Thoracic aorta (tissue), 2 donors: ENCODE data around the gene MMP14. TPM values are rescaled to one million over a fixed set of nuclear protein-coding genes. Genes with fewer than 3 reads are reported as not detected.

Source experiments
- ATAC-seq: fragments of 150-250 bp; one replicate; pipeline ENCODE4 v1.8.0; 2017; ENCODE audit warnings: low read depth; ENCODE audit not compliant: insufficient number of reproducible peaks, low FRiP score
- DNase-seq: peaks from one replicate; pipeline ENCODE4 v3.0.0-alpha.2; 2020; ENCODE audit warnings: low spot score
- H3K27ac ChIP-seq, 2 donors: fragments of 200-600 bp; sonication (generic); 1 replicate in 1 of 2; 2 replicates in 1 of 2; pipeline ENCODE4 v1.5.1; 2016; ENCODE audit warnings: mild to moderate bottlenecking in 2 of 2, moderate library complexity in 2 of 2
- H3K27me3 ChIP-seq: fragments of 200-600 bp; sonication (generic); replicated peaks from 2 replicates; pipeline ENCODE4 v1.6.0; 2016; ENCODE audit warnings: mild to moderate bottlenecking; ENCODE audit not compliant: insufficient read depth
- H3K36me3 ChIP-seq: fragments of 200-600 bp; sonication (generic); one replicate; pipeline ENCODE4 v1.5.1; 2016
- H3K4me1 ChIP-seq, 2 donors: fragments of 200-600 bp; sonication (generic); 1 replicate in 1 of 2; 2 replicates in 1 of 2; pipeline versions ENCODE4 v1.5.1 to v1.6.0; 2016; ENCODE audit warnings: low read depth in 2 of 2, mild to moderate bottlenecking in 1 of 2; ENCODE audit not compliant: control insufficient read depth in 1 of 2
- H3K4me3 ChIP-seq: fragments of 200-600 bp; sonication (generic); 2 replicates; pipeline ENCODE4 v1.5.1; 2016; ENCODE audit warnings: mild to moderate bottlenecking
- H3K9me3 ChIP-seq: fragments of 200-600 bp; sonication (generic); 2 replicates; pipeline ENCODE4 v1.5.1; 2016
- total RNA-seq, 2 donors: library from RNA; depleted of rRNA; stranded (reverse); fragments of >200 nt; gene quantifications; one replicate each; pipeline versions ENCODE4 v1.1.0 to v1.2.3, GENCODE V29; 2016
- TF ChIP-seq, protein P1 (sequence below): fragments of 200-600 bp; sonication (generic); IDR thresholded peaks from one replicate; pipeline ENCODE4 v1.5.1; 2019; ENCODE audit warnings: antibody characterized with exemption

The MMP14 gene
- total RNA-seq, 2 donors from 2014 or later = 160 to 182 TPM

DNA sequence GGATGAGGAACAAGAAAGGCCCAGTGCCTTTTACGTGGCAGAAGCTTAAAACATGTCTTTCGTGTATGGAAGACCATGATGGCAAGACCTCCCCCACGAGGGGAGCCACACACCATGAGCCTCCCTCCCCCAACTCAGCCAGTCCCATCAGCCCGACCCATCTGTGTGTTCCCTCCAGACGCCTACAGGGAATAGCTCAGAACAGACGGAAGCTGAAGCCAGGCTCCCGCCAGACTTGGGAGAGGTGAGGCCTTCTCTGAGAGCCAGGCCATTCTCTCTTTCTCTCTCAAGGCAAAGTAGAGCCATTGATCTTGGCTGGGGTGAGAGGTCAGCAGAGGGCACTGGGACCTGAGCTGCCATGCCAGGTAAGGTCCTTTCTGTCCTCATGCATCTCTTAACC lies 56.1 kb downstream of the MMP14 start:
- TF ChIP-seq, protein P1, sequence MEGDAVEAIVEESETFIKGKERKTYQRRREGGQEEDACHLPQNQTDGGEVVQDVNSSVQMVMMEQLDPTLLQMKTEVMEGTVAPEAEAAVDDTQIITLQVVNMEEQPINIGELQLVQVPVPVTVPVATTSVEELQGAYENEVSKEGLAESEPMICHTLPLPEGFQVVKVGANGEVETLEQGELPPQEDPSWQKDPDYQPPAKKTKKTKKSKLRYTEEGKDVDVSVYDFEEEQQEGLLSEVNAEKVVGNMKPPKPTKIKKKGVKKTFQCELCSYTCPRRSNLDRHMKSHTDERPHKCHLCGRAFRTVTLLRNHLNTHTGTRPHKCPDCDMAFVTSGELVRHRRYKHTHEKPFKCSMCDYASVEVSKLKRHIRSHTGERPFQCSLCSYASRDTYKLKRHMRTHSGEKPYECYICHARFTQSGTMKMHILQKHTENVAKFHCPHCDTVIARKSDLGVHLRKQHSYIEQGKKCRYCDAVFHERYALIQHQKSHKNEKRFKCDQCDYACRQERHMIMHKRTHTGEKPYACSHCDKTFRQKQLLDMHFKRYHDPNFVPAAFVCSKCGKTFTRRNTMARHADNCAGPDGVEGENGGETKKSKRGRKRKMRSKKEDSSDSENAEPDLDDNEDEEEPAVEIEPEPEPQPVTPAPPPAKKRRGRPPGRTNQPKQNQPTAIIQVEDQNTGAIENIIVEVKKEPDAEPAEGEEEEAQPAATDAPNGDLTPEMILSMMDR = no peak
- Histone ChIP-seq H3K4me3 (no peak overlapping the region), H3K27ac (no peak overlapping the region), H3K9me3 (no peaks in the 10 kb centered on the region), H3K27me3 (no peaks in the 10 kb centered on the region), H3K4me1 (peaks cover 2 to 7% of the 10 kb centered on the region in 2 donors), H3K36me3 (no peaks in the 10 kb centered on the region)
- DNase-seq (no peak), ATAC-seq (no peak)

DNA sequence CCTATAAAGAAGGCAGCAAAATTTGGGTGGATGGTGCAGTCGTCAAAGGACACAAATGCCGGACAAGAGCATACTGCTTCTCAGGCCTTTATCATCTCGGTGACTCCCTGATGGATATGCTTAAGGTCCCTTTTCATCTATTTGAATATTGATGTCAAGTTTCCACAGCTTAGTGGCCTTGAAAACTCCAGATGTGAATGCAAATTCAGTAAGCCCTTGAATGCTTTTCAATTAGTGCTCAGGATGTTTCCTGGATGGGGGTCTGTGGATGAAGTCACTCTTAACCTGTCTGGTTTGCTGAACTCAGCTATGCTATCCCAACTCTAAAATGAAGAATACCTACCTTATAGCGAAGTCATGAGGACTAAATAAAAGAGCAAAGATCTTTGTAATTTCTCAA lies 57.3 kb downstream of the MMP14 start:
- Histone ChIP-seq H3K36me3 (no peaks in the 10 kb centered on the region), H3K9me3 (no peaks in the 10 kb centered on the region), H3K27me3 (no peaks in the 10 kb centered on the region), H3K27ac (no peak overlapping the region), H3K4me1 (no peaks in the 10 kb centered on the region), H3K4me3 (no peak overlapping the region)
- ATAC-seq = no peak
- TF ChIP-seq, protein P1 = no peak
- DNase-seq = no peak

DNA sequence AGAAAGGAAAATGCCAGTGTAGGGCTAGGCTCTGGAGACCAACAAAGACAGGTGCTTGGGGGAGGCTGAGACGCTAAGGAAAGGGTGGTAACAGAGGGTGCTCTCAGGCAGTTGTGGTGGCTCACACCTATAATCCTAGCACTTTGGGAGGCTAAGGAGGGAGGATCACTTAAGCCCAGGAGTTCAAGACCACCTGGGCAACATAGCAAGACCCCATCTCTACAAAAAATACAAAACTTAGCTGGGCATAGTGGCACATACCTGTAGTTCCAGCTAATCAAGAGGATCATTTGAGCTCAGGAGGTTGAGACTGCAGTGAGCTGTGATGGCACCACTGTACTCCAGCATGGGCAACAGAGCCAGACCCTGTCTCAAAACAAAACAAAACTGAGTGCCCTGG lies 59.0 kb downstream of the MMP14 start:
- H3K4me3 ChIP-seq = no peak overlapping the region
- H3K36me3 ChIP-seq = peaks cover 4% of the 10 kb centered on the region
- no peak overlapping the region for H3K27ac ChIP-seq
- H3K27me3 ChIP-seq = no peaks in the 10 kb centered on the region
- H3K4me1 ChIP-seq = no peaks in the 10 kb centered on the region
- TF ChIP-seq, protein P1 = no peak
- no peaks in the 10 kb centered on the region for H3K9me3 ChIP-seq
- DNase-seq = no peak
- ATAC-seq = no peak

DNA sequence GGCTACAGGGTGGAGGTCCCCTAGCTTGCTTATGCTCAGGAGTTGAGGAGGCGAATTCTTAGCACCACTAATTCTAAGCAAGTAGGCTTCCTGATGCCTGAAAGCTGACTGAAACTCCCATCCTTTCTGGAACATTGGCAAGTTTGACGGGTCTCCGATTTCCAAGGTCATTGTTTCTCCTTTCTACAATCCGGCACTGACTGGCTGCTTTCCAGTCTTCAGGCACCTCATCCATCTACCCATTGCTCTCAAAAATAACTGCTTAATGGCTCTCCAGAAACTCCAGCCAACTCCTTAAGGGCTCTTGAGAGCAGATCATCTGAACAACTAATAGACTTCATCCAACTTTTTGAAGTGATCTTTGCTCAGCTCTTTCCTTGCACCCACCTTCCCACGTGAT lies 60.0 kb downstream of the MMP14 start:
- no peak overlapping the region for H3K27ac ChIP-seq
- ATAC-seq (no peak), DNase-seq (no peak)
- no peaks in the 10 kb centered on the region for H3K4me1 ChIP-seq
- TF ChIP-seq, protein P1 = no peak
- H3K4me3 ChIP-seq = no peak overlapping the region
- H3K9me3 ChIP-seq = no peaks in the 10 kb centered on the region
- H3K27me3 ChIP-seq = no peaks in the 10 kb centered on the region
- H3K36me3 ChIP-seq = peaks cover 11% of the 10 kb centered on the region

DNA sequence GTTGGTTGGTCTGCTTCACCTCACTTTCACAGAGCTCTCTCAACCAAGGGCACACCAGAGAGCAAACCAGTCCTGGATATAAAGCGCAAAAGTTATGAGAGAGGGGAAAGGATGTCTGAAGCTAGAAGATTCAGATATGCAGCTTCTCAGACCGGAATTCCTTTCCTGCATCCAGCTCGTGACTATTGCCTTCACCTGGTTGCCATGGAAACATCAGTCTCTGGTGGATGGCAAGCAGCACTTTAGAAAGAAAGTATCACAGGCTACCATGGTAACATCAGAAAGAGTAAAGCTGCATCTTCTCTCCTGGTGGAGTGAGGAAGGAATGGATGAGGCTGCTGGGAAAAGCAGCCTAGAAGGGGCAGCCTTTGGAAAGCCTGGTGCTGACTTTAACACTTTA lies 60.4 kb downstream of the MMP14 start:
- Histone ChIP-seq H3K4me3 (no peak overlapping the region), H3K27ac (no peak overlapping the region), H3K27me3 (no peaks in the 10 kb centered on the region), H3K9me3 (no peaks in the 10 kb centered on the region), H3K4me1 (no peaks in the 10 kb centered on the region), H3K36me3 (peaks cover 15% of the 10 kb centered on the region)
- TF ChIP-seq, protein P1 = no peak
- ATAC-seq = no peak
- no peak for DNase-seq
